NCI-H510A (cell line): ENCODE data around the gene HNRNPAB.
"Not testable (repeated sequence)": the region's sequence is repeated elsewhere in the genome, so short reads cannot be mapped to it uniquely, and the experiment has no call there.

ENCODE experiments used
- DNase-seq: peaks from one replicate; lab custom pipeline; 2025; lab: John Stamatoyannopoulos, UW

Gene HNRNPAB

DNA sequence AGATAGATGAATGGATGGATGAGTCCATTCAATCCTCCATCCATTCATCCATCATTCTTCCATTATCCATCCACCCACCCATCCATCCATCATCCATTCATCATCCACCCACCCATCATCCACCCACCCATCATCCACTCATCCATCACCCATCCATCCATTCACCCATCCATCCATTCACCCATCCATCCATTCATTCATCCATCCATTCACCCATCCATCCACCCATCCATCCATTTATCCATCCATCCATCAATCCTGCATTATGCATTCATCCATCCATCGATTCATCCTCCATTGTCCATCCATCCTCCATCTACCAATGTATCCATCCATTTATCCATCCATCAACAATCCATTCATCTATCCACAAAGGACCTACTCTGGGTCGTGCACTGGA, 41.1 kb downstream of the HNRNPAB start:
- DNase-seq = no peak

DNA sequence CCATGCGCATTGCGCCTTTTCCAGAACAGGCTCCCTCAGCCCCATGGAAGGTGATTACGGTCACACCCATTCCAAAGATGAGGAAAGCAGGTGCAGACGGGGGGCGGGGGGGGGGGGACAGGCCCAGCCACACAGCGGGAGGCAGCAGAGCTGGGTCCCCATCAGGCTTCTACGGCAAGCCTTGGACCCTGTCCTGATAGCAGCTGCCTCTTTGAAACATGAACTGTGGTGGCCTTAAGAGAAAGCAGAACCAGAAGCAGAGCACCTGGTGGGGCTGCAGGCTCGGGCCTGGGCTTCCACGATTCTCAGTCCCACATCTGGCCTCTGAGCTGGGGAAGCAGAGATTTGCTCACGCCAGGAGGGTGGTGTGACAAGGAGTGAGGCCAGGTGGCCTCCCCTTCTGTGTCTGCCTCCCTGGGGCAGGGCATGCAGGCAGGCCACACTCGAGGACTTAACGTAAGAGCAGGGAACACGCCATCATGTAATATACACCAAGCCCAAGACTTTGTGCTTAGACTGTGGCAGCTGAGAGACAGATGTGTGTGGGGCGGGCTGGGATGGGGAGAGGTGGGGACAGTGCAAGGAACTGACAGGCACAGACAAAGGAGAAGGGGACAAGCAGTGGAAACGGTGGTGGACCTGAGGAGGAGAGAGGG, 42.4 kb downstream of the HNRNPAB start:
- no peak for DNase-seq

DNA sequence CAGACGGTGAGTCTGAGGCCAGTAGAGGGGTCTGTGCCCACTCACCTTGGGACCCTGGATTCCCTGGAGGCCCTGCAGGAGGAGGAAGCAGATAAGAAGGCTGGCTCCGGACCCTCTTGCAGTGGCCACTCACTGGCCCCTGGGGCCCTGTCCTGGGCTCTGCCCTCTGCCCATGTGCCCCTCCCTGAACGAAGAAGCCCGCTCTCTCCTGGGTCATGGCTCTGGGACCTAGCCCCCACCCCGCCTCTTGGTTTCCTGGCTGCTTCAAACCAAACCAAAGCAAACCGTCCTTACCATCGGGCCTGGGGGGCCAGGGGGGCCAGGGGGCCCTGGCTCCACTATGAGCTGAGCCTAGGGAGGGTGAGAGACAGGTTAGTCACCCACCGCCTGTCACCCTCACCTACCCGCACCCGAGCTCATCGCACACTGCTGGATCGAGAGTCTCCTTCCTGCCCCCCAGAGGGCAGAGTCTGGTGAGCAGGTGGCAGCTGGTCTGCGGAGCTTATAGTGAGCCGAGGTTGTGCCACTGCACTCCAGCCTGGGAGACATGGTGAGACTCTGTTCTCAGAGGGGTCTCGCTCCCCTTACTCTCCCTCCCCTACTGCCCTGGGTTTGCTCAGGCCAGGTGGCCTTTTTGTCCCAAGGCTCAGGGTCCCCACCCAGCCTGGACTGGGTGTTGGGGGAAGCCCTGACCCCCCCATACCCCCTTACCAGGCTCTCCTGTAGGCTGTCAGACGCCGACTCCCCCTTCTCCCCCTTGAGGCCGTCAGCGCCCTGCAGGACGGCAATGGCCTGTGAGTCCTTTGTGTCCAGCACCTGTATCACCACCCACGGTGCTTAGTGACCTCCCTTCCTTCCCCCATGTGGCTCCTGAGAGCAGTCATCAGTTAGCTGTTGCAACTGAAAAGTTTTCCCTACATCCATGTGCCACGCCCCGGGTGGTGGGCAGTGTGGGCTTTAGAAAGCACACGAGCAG, 43.4 kb downstream of the HNRNPAB start:
- no peak for DNase-seq

DNA sequence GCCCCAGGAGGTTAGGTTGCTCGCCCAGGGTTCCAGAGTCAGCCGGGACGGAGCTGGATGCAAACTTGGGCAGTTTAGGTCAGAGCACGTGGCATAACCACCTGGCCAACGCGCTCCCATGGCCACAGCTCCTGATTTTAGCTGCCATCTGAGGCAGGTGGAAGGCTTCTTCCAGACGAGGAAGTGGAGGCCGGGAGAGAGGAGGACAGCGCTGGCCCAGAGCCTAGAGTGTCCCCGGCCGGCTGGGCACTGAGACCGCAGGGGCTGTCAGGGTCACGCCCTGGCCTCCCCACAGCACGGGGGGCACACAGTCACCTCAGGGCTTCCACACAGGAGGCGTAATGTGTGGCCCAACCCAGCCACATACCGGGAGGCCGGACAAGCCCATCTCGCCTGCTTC, 44.4 kb downstream of the HNRNPAB start:
- DNase-seq = no peak

GRCh38 chr5:178249191-178249989, 45.1 kb downstream of the HNRNPAB start:
- DNase-seq = no peak

- no peak for DNase-seq
Measured at GRCh38 chr5:178250263-178250662, 45.9 kb downstream of the HNRNPAB start.

- no peak for DNase-seq
Measured at GRCh38 chr5:178252258-178252657, 47.9 kb downstream of the HNRNPAB start.

DNA sequence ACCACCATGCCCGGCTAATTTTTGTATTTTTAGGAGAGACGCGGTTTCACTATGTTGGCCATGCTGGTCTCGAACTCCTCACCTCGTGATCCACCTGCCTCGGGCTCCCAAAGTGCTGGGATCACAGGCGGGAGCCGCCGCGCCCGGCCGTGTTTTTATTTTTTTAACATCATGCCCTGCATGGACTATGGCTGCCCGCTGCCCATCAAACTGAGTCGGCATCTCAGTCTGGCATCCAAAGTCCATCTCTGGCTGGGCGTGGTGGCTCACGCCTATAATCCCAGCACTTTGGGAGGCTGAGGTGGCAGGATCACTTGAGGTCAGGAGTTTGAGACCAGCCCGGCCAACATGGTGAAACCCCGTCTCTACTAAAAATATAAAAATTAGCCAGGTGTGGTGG, 49.3 kb downstream of the HNRNPAB start:
- DNase-seq = not testable (repeated sequence)

DNA sequence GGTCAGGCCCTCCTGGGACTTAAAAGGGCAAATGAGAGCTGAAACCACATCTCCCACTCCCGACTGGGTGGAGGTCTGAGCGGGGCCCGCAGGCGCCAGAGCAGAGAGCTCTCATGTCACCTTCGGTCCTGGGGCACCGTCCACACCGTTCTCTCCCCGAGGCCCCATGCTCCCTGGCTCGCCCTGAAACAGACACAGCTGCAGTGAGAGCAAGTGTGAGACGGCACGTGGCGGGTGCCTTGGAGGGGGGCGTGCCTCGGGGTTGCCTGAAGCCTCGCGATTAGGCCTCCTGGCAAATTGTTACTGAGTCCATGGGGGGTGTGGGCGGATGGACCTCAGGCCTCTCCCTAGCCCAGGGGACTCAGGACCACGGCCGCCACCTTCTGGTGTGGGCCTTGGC, 52.4 kb downstream of the HNRNPAB start:
- DNase-seq = no peak

- DNase-seq = no peak
Measured at GRCh38 chr5:178257650-178258049, 53.3 kb downstream of the HNRNPAB start.

DNA sequence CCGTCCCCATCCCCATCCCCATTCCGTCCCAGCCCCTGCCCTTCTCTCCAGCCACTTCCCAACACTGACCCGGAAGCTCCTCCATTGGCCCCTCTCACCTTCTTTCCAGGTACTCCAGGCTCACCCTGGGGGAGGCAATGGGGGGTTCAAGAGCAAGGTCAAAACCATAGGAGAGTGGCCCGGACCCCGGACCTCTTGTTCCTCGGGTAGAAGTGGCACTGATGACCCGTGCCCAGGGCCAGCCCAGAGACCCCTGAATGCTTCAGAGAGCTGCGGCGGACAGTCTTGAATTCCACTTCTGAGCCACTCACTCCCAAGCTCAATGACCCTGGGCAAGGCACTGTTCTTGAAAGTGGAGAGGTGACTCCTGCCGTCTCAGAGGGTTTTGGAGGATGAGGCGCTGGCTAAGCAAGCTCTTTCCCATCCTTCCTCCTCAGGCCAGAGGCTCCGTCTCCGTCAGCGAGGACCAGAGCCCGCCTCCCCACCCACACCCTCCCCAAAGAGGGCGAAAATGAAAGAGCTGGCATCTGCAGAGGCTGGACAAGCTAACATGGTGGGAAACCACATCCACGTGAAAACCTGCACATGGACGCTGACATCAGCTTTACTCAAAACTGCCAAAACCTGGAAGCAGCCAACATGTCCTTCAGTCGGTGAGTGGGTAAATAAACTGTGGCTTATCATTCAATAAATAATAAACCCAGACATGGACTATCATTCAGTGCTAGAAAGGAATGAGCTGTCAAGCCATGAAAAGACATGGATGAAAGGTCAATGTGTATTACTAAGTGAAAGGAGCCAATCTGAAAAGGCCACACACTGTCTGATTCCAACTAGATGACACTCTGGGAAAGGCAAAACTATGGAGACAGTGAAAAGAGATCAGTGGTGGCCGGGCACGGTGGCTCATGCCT, 55.5 kb downstream of the HNRNPAB start:
- DNase-seq = no peak
